Limb (tissue), 2 donors: Measurements from ENCODE around the gene ASTL.

Experiments used
- DNase-seq, 2 donors: peaks; one replicate each; pipeline ENCODE4 v3.0.0-alpha.2; 2016; ENCODE audit errors: extremely low spot score in 2 of 2

Gene ASTL

DNA sequence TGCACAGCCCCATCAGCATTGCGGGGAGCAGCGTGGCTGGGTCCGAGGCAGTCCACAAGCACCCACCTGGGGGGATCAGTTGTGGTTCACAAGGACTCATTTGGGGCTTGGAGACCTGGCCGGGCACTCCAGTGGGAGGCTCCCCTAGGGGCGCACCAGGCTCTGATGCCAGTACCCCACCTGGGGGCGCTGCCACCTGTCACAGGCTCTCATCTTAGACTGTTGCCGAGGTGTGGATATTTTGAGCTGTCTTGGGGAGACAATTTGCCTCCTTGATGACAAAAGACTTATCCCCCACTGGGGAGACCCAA lies 25.0 kb downstream of the ASTL start:
- no peak for DNase-seq

DNA sequence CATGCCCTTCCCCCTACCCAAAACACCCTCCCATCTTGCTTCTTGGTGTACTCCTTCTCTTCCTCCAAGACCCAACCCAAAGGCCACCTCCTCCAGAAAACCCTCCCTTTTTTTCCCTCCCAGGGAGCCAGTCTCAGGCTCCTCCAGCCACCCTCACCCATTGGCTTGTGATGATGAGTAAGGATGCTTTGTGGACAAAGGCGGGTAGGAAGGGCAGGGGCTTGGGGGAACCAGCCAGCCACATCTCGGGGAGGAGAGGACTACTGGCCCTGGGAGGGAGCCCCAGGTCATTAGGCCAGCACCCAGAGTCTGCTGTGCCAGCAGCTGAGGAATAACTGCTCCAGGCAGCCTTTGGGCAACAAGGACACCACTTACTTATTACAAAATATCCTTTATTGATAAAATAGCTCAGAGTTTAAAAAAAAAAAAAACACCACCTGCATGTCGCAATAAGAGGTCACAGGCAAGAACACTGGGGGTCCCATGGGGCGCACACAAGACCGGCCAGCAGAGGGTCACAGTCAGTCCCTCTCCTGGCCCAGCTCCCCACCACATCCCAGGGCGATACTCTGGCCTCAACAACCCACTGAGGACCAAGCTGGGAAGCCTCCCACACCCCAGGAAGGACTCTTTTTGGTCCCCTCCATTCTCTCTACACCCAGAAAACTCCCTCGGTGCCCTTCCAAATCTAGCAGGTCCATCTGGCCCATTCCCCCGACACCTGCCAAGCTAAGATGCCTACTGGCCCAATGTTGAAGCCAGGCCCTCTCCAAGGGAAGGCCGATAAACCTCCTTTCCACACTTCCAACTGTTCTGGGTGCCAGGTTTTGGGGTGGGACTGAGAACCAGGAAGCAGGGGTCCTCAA lies 25.6 kb downstream of the ASTL start:
- DNase-seq, result no peak

DNA sequence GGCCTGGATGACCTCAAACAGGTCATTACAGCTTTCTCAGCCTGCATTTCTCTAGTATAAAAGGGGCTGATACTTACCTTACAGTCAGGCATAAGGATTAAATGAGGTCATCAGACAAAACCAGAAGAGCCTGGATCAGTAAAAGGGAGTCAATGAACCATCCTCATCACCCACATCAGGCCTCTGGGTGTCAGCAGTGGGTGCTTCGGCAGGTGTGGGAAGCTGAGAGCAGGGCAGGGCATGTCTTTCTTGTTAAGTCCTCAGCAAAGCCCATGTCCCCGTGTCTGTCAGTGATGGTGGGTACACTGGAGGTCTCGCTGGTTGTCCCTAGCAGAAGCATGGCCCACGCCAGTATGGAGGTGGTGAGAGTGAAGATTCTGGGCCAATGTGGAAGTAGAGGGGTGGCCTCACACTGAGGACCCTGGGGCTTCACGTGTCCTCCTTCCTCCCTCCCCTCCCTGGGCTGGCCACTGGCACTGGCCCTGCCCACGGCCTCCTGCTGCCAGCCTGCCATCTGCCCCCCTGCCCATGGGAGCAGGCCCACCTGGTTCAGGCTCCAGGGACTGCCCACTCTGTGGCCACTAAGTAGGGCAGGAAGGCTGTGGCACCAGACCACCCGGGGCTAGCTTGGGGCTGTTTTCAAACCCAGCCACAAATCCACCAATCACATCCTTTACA lies 26.3 kb downstream of the ASTL start:
- DNase-seq, result no peak

GRCh38 chr2:96111257-96111640 lies 27.1 kb downstream of the ASTL start:
- DNase-seq, result no peak

- no peak for DNase-seq
Observed at GRCh38 chr2:96110621-96111256, 27.6 kb downstream of the ASTL start.

- DNase-seq, result no peak
Observed at GRCh38 chr2:96109931-96110511, 28.3 kb downstream of the ASTL start.

DNA sequence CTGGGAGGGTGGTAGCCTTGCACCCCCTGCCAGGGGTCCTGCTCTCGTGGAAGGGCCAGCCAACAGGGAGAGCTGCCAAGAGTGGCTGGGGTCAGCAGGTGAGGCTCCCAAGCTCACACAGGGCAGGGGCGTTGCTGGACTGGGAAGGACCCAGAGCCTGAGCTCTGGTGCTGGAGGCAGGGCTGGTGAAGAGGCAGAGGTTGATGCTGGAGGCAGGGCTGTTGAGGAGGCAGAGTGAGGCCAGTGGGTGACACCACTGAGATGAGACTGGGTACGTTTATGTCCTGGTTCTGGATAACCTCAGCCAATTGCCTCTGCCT lies 29.0 kb downstream of the ASTL start:
- no peak for DNase-seq

DNA sequence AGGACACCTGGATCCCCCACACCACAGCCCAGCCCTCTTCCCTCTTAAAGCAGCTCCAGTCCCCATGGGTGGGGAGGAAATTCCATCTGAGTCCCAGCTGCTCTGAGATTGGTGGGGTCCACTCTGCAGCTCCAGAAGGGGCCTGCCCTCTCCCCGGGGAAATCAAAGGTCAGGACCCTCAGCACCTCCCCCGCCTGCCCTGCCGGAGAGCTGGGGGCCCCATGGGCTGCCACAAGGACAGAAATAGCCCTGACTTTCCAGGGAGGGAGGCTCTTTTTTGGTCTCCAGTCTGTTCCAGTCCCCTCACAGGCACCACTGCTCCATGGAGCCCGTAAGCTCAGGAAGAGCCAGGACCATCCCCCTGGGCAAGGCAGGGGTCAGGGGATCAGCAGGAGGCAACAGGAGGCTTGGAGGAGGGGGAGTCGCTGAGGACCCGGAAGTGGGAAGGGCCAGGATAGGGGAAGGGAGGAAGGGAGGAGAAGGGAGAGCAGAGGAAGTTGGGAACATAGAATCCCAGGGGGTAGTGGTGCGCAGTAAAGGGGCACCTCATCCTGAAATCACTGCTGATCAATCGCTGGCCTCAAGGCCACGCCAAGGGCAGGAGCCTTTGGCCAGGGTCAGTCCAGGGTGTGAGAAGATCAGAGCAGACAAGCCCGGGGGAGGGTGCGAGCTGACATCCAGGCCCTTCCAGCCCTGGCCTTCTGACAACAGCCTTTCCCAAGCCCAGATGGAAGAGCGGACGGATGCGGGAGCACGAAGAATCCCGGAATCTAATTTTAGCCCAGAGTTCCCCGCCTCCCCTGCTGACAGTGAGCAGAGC lies 29.6 kb downstream of the ASTL start:
- peak; percentile 45 to 57 for DNase-seq

- DNase-seq, result no peak
Observed at GRCh38 chr2:96108151-96108540, 30.2 kb downstream of the ASTL start.

DNA sequence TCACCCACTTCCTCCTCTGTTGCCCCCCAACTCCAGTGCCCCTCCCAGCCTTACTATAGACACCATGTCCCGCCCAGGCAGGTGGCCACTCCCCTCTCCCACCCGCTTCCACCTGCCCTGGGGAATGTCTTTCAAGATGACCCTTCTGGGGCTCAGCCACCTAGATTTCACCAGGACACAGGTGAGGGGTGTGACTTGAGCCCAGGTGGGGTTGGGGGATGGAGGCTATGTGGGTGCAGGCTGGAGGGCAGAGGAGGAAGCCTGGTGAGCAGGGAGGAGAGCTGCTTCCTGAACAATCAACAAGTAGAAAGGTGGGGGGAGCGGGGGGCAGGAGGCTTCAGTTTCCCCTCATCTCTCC lies 30.6 kb downstream of the ASTL start:
- peak in 1 of 2 donors; percentile 21 for DNase-seq

- DNase-seq, result no peak
Observed at GRCh38 chr2:96106991-96107707, 31.2 kb downstream of the ASTL start.

GRCh38 chr2:96105994-96106715 lies 32.1 kb downstream of the ASTL start:
- DNase-seq, result peak in 1 of 2 donors; percentile 10

- peak in 1 of 2 donors; percentile 12 for DNase-seq
Observed at GRCh38 chr2:96105152-96105915, 33.0 kb downstream of the ASTL start.

DNA sequence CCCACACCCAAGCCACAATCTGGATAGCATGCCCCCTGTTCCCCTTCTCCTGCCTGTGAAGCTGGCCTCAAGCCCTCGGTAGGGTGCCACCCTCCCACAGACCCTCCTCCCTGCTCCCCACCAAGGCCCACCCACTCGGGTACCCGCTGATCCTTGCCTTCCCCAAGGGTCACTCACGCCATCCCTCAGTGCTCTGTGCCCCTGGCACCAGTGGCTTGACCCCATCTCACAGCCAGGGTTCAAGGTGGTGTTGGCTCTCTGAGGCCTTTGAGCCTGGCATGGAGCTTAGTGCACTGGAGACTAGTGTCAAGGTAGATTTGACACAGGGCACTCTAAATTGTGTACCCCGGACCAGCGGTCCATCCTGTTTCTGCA lies 33.8 kb downstream of the ASTL start:
- peak in 1 of 2 donors; percentile 20 for DNase-seq

GRCh38 chr2:96103761-96104486 lies 34.4 kb downstream of the ASTL start:
- peak in 1 of 2 donors; percentile 24 for DNase-seq

GRCh38 chr2:96103187-96103601 lies 35.1 kb downstream of the ASTL start:
- no peak for DNase-seq

DNA sequence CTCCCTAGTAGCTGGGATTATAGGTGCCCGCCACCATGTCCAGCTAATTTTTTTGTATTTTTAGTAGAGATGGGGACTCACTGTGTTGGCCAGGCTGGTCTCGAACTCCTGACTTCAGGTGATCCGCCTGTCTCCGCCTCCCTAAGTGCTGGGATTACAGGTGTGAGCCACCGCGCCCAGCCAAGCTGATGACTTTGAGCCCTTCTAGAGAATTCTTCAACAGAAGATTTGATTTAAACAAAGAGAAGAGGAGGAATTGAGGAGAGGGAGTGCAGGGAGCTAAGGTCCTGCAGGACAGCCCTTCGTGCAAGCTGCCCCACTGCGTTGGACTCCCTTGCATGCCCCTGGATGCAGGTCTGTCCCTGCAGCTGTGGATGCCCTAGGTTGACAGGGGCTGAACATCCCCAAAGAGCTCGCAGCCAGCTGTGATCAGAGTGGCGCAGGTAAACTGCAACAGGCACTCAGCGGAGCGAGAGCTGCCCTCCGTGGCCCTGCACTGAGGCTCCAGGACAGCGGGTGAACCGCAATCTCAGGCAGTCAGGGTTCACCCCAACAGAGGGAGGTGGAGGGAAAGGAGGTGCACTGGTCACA lies 35.6 kb downstream of the ASTL start:
- peak in 1 of 2 donors; percentile 21 for DNase-seq

DNA sequence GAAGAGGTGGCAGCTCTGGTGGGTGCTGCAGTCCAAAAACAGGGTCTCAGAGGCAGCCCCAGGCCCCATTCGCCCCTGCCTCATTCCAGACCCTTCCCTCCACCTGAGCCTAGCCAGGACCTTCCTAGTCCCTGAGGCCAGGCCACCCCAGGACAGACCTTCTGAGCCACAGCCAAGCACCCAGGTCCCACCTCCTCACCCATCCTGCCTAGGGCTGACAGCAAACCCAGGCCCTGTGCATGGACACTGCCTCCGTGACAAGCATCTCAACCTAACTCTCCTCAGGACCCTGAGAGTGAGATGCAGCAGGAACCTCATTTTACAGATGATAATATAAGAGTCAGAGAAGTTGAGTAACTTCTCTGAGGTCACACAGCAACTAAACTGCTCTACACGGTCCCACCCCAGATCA lies 37.4 kb downstream of the ASTL start:
- peak in 1 of 2 donors; percentile 14 for DNase-seq
